OCI-LY3 (cell line): ENCODE data around the gene ZBTB32.

ENCODE experiments used
- H2AFZ ChIP-seq: fragments of 200-600, 300-600 bp; shearing (Covaris generic); 2 replicates; pipeline ENCODE4 v1.6.0; 2014; ENCODE audit warnings: antibody characterized with exemption, low read depth, low read length
- H3K27ac ChIP-seq: fragments of 200-600, 300-600 bp; sonication (generic); 2 replicates; pipeline ENCODE4 v1.5.1; 2014; ENCODE audit warnings: mild to moderate bottlenecking, low read length, moderate library complexity, mixed read lengths
- H3K27me3 ChIP-seq: fragments of 200-600, 300-600 bp; sonication (generic); 2 replicates; pipeline ENCODE4 v1.6.1; 2014; ENCODE audit warnings: low read depth, low read length, mixed read lengths
- H3K36me3 ChIP-seq: fragments of 200-600, 300-600 bp; sonication (generic); replicated peaks from 2 replicates; pipeline ENCODE3; 2014; ENCODE audit warnings: low read depth, low read length, mixed read lengths
- H3K4me1 ChIP-seq: fragments of 300-600, 200-600 bp; sonication (generic); 2 replicates; pipeline ENCODE4 v1.6.1; 2014; ENCODE audit warnings: low read length, mixed read lengths
- H3K4me2 ChIP-seq: fragments of 200-600, 300-600 bp; sonication (generic); 2 replicates; pipeline ENCODE4 v1.6.1; 2014; ENCODE audit warnings: low read length, mixed read lengths
- H3K4me3 ChIP-seq: fragments of 300-600, 200-600 bp; sonication (generic); 2 replicates; pipeline ENCODE4 v1.5.1; 2014; ENCODE audit warnings: antibody characterized with exemption, mild to moderate bottlenecking, low read length, moderate library complexity
- H3K79me2 ChIP-seq: fragments of 300-600, 200-600 bp; shearing (Covaris generic); 2 replicates; pipeline ENCODE4 v1.6.1; 2014; ENCODE audit warnings: mild to moderate bottlenecking, low read length, mixed read lengths
- H3K9ac ChIP-seq: fragments of 300-600, 200-600 bp; shearing (Covaris generic); 2 replicates; pipeline ENCODE4 v1.6.0; 2014; ENCODE audit warnings: mild to moderate bottlenecking, low read length, moderate library complexity
- H3K9me3 ChIP-seq: fragments of 200-600, 300-600 bp; shearing (Covaris generic); 2 replicates; pipeline ENCODE4 v1.6.1; 2014; ENCODE audit warnings: low read length, mixed read lengths; ENCODE audit not compliant: insufficient read depth
- H4K20me1 ChIP-seq: fragments of 200-600, 300-600 bp; sonication (generic); 2 replicates; pipeline ENCODE4 v1.6.1; 2016; ENCODE audit warnings: low read length, mixed read lengths; ENCODE audit not compliant: insufficient read depth
- EZH2phosphoT487 ChIP-seq: fragments of 200-600 bp; shearing (Covaris generic); IDR thresholded peaks from 2 replicates; pipeline ENCODE4 v1.6.1; 2018; ENCODE audit warnings: antibody characterized with exemption, mixed run types, low read depth
- TF ChIP-seq, protein P1 (sequence below): fragments of 200-600, 300-600 bp; sonication (generic); IDR thresholded peaks from 2 replicates; pipeline ENCODE4 v1.5.1; 2014; ENCODE audit warnings: antibody characterized with exemption, low read length, low read depth

The ZBTB32 gene

DNA sequence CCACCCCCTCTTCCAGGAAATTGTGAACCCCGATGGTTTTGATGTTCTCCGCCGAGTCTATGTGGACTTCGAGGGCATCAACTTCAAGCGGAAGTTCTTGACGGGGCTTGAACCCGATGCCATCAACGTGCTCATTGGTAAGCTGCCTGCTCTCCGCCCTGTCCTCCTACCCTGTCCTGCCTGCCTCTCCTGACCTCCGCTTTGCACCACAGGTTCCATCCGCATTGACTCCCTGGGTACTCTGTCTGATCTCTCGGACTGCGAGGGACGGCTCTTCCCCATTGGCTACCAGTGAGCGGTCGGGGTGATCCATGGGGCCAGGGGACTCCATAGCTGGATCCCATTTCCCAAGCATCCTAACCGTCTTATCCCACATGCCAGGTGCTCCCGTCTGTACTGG lies 26.0 kb downstream of the ZBTB32 start:
- H3K4me3 ChIP-seq: no peak overlapping the region
- H3K79me2 ChIP-seq: no peaks in the 10 kb centered on the region
- no peaks in the 10 kb centered on the region for H3K4me1 ChIP-seq
- no peak for TF ChIP-seq EZH2phosphoT487
- TF ChIP-seq, protein P1, sequence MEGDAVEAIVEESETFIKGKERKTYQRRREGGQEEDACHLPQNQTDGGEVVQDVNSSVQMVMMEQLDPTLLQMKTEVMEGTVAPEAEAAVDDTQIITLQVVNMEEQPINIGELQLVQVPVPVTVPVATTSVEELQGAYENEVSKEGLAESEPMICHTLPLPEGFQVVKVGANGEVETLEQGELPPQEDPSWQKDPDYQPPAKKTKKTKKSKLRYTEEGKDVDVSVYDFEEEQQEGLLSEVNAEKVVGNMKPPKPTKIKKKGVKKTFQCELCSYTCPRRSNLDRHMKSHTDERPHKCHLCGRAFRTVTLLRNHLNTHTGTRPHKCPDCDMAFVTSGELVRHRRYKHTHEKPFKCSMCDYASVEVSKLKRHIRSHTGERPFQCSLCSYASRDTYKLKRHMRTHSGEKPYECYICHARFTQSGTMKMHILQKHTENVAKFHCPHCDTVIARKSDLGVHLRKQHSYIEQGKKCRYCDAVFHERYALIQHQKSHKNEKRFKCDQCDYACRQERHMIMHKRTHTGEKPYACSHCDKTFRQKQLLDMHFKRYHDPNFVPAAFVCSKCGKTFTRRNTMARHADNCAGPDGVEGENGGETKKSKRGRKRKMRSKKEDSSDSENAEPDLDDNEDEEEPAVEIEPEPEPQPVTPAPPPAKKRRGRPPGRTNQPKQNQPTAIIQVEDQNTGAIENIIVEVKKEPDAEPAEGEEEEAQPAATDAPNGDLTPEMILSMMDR: no peak
- no peaks in the 10 kb centered on the region; the same call in 1 of the 2 replicates for H4K20me1 ChIP-seq
- no peak overlapping the region for H2AFZ ChIP-seq
- H3K27ac ChIP-seq: no peak overlapping the region
- no peak overlapping the region for H3K9ac ChIP-seq
- H3K4me2 ChIP-seq: no peak overlapping the region
- H3K27me3 ChIP-seq: no peaks in the 10 kb centered on the region
- H3K36me3 ChIP-seq: peaks cover 75% of the 10 kb centered on the region
- no peaks in the 10 kb centered on the region for H3K9me3 ChIP-seq

DNA sequence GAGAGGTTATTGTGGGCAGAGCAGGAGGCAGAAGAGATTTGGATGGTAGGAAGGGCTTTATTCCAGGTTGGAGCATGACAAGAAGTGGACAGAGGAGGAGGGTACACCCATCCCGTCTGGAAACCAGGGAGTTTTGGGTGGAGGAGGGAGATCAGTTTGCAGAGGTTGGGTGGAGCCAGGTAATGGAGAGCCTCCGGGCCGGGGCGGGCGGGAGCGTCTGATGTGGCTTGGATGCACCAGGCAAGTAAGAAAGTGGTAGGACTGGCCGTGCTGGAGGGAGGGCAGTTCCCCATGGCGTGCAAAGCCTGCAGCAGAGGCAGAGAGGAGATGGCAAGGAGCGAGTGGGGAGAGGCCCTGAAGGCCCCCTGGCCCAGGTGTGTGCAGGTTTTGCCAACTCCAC lies 27.0 kb downstream of the ZBTB32 start:
- H3K79me2 ChIP-seq: no peaks in the 10 kb centered on the region
- no peaks in the 10 kb centered on the region for H3K27me3 ChIP-seq
- H3K4me2 ChIP-seq: no peak overlapping the region
- TF ChIP-seq, protein P1: no peak
- TF ChIP-seq EZH2phosphoT487: no peak
- no peak overlapping the region for H3K27ac ChIP-seq
- H3K9ac ChIP-seq: no peak overlapping the region
- no peak overlapping the region for H2AFZ ChIP-seq
- no peaks in the 10 kb centered on the region for H3K4me1 ChIP-seq
- H4K20me1 ChIP-seq: no peaks in the 10 kb centered on the region
- no peaks in the 10 kb centered on the region for H3K9me3 ChIP-seq
- H3K4me3 ChIP-seq: no peak overlapping the region
- H3K36me3 ChIP-seq: peaks cover 68% of the 10 kb centered on the region

DNA sequence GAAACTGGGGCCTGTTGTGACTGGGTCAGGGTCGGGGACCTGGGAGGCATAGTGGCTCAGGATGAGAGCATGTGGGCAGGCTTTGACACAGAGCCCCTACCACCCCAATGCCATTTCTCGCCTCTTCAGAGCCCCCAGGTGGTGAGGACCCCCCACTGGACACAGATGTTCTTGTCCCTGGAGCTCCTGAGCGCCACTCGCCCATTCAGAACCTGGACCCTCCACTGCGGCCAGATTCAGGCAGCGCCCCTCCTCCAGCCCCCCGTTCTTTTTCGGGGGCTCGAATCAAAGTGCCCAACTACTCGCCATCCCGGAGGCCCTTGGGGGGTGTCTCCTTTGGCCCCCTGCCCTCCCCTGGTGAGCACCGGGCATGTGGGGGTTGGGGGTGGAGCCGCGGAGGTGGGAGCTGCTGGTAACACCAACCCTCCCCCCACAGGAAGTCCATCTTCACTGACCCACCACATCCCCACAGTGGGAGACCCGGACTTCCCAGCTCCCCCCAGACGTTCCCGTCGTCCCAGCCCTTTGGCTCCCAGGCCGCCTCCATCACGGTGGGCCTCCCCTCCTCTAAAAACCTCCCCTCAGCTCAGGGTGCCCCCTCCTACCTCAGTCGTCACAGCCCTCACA lies 27.5 kb downstream of the ZBTB32 start:
- no peaks in the 10 kb centered on the region for H3K4me1 ChIP-seq
- no peaks in the 10 kb centered on the region for H3K9me3 ChIP-seq
- no peak overlapping the region for H3K4me3 ChIP-seq
- H4K20me1 ChIP-seq: no peaks in the 10 kb centered on the region; the same call in 1 of the 2 replicates
- H2AFZ ChIP-seq: no peak overlapping the region
- H3K27me3 ChIP-seq: no peaks in the 10 kb centered on the region
- peaks cover 68% of the 10 kb centered on the region for H3K36me3 ChIP-seq
- no peaks in the 10 kb centered on the region for H3K79me2 ChIP-seq
- no peak overlapping the region for H3K9ac ChIP-seq
- no peak overlapping the region for H3K27ac ChIP-seq
- no peak overlapping the region for H3K4me2 ChIP-seq
- no peak for TF ChIP-seq EZH2phosphoT487
- TF ChIP-seq, protein P1: no peak

DNA sequence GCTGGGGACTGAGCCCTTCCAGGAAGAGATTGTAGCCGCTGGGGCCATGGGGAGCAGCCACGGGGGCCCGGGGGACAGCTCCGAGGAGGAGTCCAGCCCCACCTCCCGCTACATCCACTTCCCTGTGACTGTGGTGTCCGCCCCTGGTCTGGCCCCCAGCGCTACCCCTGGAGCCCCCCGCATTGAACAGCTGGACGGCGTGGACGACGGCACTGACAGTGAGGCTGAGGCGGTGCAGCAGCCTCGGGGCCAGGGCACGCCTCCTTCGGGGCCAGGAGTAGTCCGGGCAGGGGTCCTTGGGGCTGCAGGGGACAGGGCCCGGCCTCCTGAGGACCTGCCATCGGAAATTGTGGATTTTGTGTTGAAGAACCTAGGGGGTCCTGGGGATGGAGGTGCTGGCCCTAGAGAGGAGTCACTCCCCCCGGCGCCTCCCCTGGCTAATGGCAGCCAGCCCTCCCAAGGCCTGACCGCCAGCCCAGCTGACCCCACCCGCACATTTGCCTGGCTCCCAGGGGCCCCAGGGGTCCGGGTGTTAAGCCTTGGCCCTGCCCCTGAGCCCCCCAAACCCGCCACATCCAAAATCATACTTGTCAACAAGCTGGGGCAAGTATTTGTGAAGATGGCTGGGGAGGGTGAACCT lies 28.3 kb downstream of the ZBTB32 start:
- Histone ChIP-seq H3K9me3 (no peaks in the 10 kb centered on the region), H3K36me3 (peaks cover 66% of the 10 kb centered on the region), H3K9ac (no peak overlapping the region), H3K27ac (no peak overlapping the region), H3K27me3 (no peaks in the 10 kb centered on the region), H3K4me3 (no peak overlapping the region), H3K4me1 (no peaks in the 10 kb centered on the region), H4K20me1 (no peaks in the 10 kb centered on the region; the same call in 1 of the 2 replicates), H3K4me2 (no peak overlapping the region), H2AFZ (no peak overlapping the region), H3K79me2 (no peaks in the 10 kb centered on the region)
- TF ChIP-seq, protein P1: no peak
- no peak for TF ChIP-seq EZH2phosphoT487
